ENCODE measurements around the gene KIAA1217.

The KIAA1217 gene

GRCh38 chr10:24518411-24518810, 309.5 kb downstream of the KIAA1217 start:
- DNase-seq: no peak

GRCh38 chr10:24518981-24519597, 310.2 kb downstream of the KIAA1217 start:
- no peak for DNase-seq

GRCh38 chr10:24519950-24520349, 311.0 kb downstream of the KIAA1217 start:
- no peak for DNase-seq

GRCh38 chr10:24524314-24524713, 315.4 kb downstream of the KIAA1217 start:
- DNase-seq: no peak

- no peak for DNase-seq
Measured at GRCh38 chr10:24526085-24526649, 317.2 kb downstream of the KIAA1217 start.

- DNase-seq: no peak
Measured at GRCh38 chr10:24528946-24529345, 320.0 kb downstream of the KIAA1217 start.

GRCh38 chr10:24531439-24531838, 322.5 kb downstream of the KIAA1217 start:
- no peak for DNase-seq

GRCh38 chr10:24533981-24534380, 325.0 kb downstream of the KIAA1217 start:
- DNase-seq: no peak

GRCh38 chr10:24536636-24537035, 327.7 kb downstream of the KIAA1217 start:
- no peak for DNase-seq

GRCh38 chr10:24541239-24541753, 332.4 kb downstream of the KIAA1217 start:
- no peak for DNase-seq

GRCh38 chr10:24542314-24543270, 333.7 kb downstream of the KIAA1217 start:
- no peak for DNase-seq

- DNase-seq: no peak
Measured at GRCh38 chr10:24544776-24545175, 335.8 kb downstream of the KIAA1217 start.

GRCh38 chr10:24545585-24545984, 336.6 kb downstream of the KIAA1217 start:
- no peak for DNase-seq

- no peak for DNase-seq
Measured at GRCh38 chr10:24550680-24551079, 341.7 kb downstream of the KIAA1217 start.

- no peak for DNase-seq
Measured at GRCh38 chr10:24551161-24551560, 342.2 kb downstream of the KIAA1217 start.

- DNase-seq: no peak
Measured at GRCh38 chr10:24552346-24553016, 343.5 kb downstream of the KIAA1217 start.

- no peak for DNase-seq
Measured at GRCh38 chr10:24553051-24553612, 344.2 kb downstream of the KIAA1217 start.

GRCh38 chr10:24554036-24554435, 345.1 kb downstream of the KIAA1217 start:
- no peak for DNase-seq

GRCh38 chr10:24556126-24556749, 347.3 kb downstream of the KIAA1217 start:
- DNase-seq: no peak

GRCh38 chr10:24556750-24557742, 348.1 kb downstream of the KIAA1217 start:
- DNase-seq: no peak

- DNase-seq: no peak
Measured at GRCh38 chr10:24561453-24561852, 352.5 kb downstream of the KIAA1217 start.
